HEK293 (cell line): ENCODE measurements around the gene FHL3.
A peak's percentile ranks its signal among the peaks of the same experiment; 100 is the strongest.

Experiments
- KLF8 ChIP-seq: fragments of 450-650 bp; formaldehyde crosslinking; IDR thresholded peaks from 2 replicates; pipeline ENCODE4 v1.5.1; 2016; ENCODE audit warnings: missing biosample characterization, missing genetic modification characterization
- MEIS1 ChIP-seq: sonication (generic); formaldehyde crosslinking; IDR thresholded peaks from 2 replicates; pipeline ENCODE4 v1.8.1; 2022; ENCODE audit warnings: missing genetic modification reagents, mild to moderate bottlenecking, borderline replicate concordance
- PBX3 ChIP-seq: sonication (generic); formaldehyde crosslinking; IDR thresholded peaks from 2 replicates; pipeline ENCODE4 v1.8.1; 2022; ENCODE audit warnings: mild to moderate bottlenecking, moderate library complexity, missing genetic modification reagents
- SP3 ChIP-seq: fragments of 450-650 bp; formaldehyde crosslinking; IDR thresholded peaks from 2 replicates; pipeline ENCODE4 v1.5.1; 2016; ENCODE audit warnings: missing biosample characterization, missing genetic modification characterization
- TRIM28 ChIP-seq: IDR thresholded peaks from 2 replicates; pipeline ENCODE4 v1.6.1; 2011; ENCODE audit warnings: low read length, control low read depth, borderline replicate concordance
- YY2 ChIP-seq: fragments of 450-650 bp; formaldehyde crosslinking; IDR thresholded peaks from 2 replicates; pipeline ENCODE4 v1.5.1; 2016; ENCODE audit warnings: missing biosample characterization, missing genetic modification characterization
- ZBTB20 ChIP-seq: fragments of 450-650 bp; formaldehyde crosslinking; IDR thresholded peaks from 2 replicates; pipeline ENCODE4 v1.5.1; 2016; ENCODE audit warnings: missing biosample characterization, missing genetic modification characterization
- ZNF324 ChIP-seq: fragments of 450-650 bp; formaldehyde crosslinking; IDR thresholded peaks from 2 replicates; pipeline ENCODE4 v1.5.1; 2016; ENCODE audit warnings: missing biosample characterization, missing genetic modification characterization
- ZNF549 ChIP-seq: fragments of 450-650 bp; IDR thresholded peaks from 2 replicates; pipeline ENCODE4 v1.5.1; 2018; ENCODE audit warnings: missing biosample characterization, missing genetic modification characterization, mild to moderate bottlenecking, inconsistent platforms, moderate library complexity
- ZNF600 ChIP-seq: fragments of 450-650 bp; formaldehyde crosslinking; IDR thresholded peaks from 2 replicates; pipeline ENCODE4 v1.5.1; 2016; ENCODE audit warnings: missing biosample characterization, missing genetic modification characterization
- ZNF76 ChIP-seq: fragments of 450-650 bp; formaldehyde crosslinking; IDR thresholded peaks from 2 replicates; pipeline ENCODE4; 2016; ENCODE audit warnings: low read depth, missing biosample characterization, missing genetic modification characterization, borderline replicate concordance
- ZNF785 ChIP-seq: fragments of 450-650 bp; formaldehyde crosslinking; IDR thresholded peaks from 2 replicates; pipeline ENCODE4 v1.5.1; 2016; ENCODE audit warnings: missing biosample characterization, missing genetic modification characterization
- ZNF792 ChIP-seq: fragments of 450-650 bp; formaldehyde crosslinking; IDR thresholded peaks from 2 replicates; pipeline ENCODE4 v1.5.1; 2016; ENCODE audit warnings: missing biosample characterization, missing genetic modification characterization
- ZSCAN16 ChIP-seq: fragments of 450-650 bp; formaldehyde crosslinking; IDR thresholded peaks from 2 replicates; pipeline ENCODE4 v1.5.1; 2016; ENCODE audit warnings: missing biosample characterization, missing genetic modification characterization
- ZSCAN23 ChIP-seq: fragments of 450-650 bp; formaldehyde crosslinking; IDR thresholded peaks from 2 replicates; pipeline ENCODE4 v1.5.1; 2016; ENCODE audit warnings: missing biosample characterization, missing genetic modification characterization
- ZSCAN30 ChIP-seq: fragments of 450-650 bp; IDR thresholded peaks from 2 replicates; pipeline ENCODE4 v1.5.1; 2018; ENCODE audit warnings: missing biosample characterization, mild to moderate bottlenecking, missing genetic modification characterization, moderate library complexity
- ZXDB ChIP-seq: fragments of 450-650 bp; formaldehyde crosslinking; IDR thresholded peaks from 2 replicates; pipeline ENCODE4 v1.5.1; 2016; ENCODE audit warnings: missing biosample characterization, missing genetic modification characterization
- TF ChIP-seq, protein P1 (sequence below): fragments of 450-650 bp; formaldehyde crosslinking; IDR thresholded peaks from 2 replicates; pipeline ENCODE4 v1.5.1; 2016; ENCODE audit warnings: missing biosample characterization, missing genetic modification characterization
- TF ChIP-seq, protein P2 (sequence below): fragments of 450-650 bp; formaldehyde crosslinking; IDR thresholded peaks from 2 replicates; pipeline ENCODE4 v1.5.1; 2016; ENCODE audit warnings: missing biosample characterization, missing genetic modification characterization
- TF ChIP-seq, protein P3 (sequence below): fragments of 450-650 bp; formaldehyde crosslinking; IDR thresholded peaks from 2 replicates; pipeline ENCODE4 v1.5.1; 2016; ENCODE audit warnings: missing biosample characterization, missing genetic modification characterization

Gene FHL3

GRCh38 chr1:38012363-38013226 lies 7.3 kb upstream of the FHL3 start, which contains the start of gene UTP11 (continued):
- peak; percentile 75 for TF ChIP-seq ZSCAN30
- TF ChIP-seq PBX3 (CRISPR knock-in tag) = peak; percentile 89; the same call in 1 of the 2 replicates
- TF ChIP-seq MEIS1 (CRISPR knock-in tag) = no peak
- TF ChIP-seq, protein P1, sequence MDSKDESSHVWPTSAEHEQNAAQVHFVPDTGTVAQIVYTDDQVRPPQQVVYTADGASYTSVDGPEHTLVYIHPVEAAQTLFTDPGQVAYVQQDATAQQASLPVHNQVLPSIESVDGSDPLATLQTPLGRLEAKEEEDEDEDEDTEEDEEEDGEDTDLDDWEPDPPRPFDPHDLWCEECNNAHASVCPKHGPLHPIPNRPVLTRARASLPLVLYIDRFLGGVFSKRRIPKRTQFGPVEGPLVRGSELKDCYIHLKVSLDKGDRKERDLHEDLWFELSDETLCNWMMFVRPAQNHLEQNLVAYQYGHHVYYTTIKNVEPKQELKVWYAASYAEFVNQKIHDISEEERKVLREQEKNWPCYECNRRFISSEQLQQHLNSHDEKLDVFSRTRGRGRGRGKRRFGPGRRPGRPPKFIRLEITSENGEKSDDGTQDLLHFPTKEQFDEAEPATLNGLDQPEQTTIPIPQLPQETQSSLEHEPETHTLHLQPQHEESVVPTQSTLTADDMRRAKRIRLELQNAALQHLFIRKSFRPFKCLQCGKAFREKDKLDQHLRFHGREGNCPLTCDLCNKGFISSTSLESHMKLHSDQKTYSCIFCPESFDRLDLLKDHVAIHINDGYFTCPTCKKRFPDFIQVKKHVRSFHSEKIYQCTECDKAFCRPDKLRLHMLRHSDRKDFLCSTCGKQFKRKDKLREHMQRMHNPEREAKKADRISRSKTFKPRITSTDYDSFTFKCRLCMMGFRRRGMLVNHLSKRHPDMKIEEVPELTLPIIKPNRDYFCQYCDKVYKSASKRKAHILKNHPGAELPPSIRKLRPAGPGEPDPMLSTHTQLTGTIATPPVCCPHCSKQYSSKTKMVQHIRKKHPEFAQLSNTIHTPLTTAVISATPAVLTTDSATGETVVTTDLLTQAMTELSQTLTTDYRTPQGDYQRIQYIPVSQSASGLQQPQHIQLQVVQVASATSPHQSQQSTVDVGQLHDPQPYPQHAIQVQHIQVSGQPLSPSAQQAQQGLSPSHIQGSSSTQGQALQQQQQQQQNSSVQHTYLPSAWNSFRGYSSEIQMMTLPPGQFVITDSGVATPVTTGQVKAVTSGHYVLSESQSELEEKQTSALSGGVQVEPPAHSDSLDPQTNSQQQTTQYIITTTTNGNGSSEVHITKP (tag by site-specific recombination) = peak; percentile 73
- TF ChIP-seq ZNF324 (tag by site-specific recombination) = peak; percentile 14; the same call in 1 of the 2 replicates
- peak; percentile 83 for TF ChIP-seq SP3 (tag by site-specific recombination)
- peak; percentile 76; the same call in 1 of the 2 replicates for TF ChIP-seq TRIM28
- peak; percentile 97 for TF ChIP-seq ZNF76 (tag by site-specific recombination)
- TF ChIP-seq ZNF785 = no peak
- TF ChIP-seq, protein P2, sequence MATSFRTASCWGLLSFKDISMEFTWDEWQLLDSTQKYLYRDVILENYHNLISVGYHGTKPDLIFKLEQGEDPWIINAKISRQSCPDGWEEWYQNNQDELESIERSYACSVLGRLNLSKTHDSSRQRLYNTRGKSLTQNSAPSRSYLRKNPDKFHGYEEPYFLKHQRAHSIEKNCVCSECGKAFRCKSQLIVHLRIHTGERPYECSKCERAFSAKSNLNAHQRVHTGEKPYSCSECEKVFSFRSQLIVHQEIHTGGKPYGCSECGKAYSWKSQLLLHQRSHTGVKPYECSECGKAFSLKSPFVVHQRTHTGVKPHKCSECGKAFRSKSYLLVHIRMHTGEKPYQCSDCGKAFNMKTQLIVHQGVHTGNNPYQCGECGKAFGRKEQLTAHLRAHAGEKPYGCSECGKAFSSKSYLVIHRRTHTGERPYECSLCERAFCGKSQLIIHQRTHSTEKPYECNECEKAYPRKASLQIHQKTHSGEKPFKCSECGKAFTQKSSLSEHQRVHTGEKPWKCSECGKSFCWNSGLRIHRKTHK (tag by site-specific recombination) = no peak
- TF ChIP-seq YY2 = peak; percentile 57; the same call in 1 of the 2 replicates
- peak; percentile 62; the same call in 1 of the 2 replicates for TF ChIP-seq ZNF600
- no peak for TF ChIP-seq ZSCAN16 (tag by site-specific recombination)
- TF ChIP-seq, protein P3, sequence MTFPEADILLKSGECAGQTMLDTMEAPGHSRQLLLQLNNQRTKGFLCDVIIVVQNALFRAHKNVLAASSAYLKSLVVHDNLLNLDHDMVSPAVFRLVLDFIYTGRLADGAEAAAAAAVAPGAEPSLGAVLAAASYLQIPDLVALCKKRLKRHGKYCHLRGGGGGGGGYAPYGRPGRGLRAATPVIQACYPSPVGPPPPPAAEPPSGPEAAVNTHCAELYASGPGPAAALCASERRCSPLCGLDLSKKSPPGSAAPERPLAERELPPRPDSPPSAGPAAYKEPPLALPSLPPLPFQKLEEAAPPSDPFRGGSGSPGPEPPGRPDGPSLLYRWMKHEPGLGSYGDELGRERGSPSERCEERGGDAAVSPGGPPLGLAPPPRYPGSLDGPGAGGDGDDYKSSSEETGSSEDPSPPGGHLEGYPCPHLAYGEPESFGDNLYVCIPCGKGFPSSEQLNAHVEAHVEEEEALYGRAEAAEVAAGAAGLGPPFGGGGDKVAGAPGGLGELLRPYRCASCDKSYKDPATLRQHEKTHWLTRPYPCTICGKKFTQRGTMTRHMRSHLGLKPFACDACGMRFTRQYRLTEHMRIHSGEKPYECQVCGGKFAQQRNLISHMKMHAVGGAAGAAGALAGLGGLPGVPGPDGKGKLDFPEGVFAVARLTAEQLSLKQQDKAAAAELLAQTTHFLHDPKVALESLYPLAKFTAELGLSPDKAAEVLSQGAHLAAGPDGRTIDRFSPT (tag by site-specific recombination) = peak; percentile 98
- no peak for TF ChIP-seq ZNF549 (tag by site-specific recombination)
- no peak for TF ChIP-seq ZSCAN23 (tag by site-specific recombination)
- peak; percentile 83 for TF ChIP-seq ZBTB20 (tag by site-specific recombination)
- no peak for TF ChIP-seq ZNF792
- peak; percentile 51; the same call in 1 of the 2 replicates for TF ChIP-seq KLF8
- TF ChIP-seq ZXDB = peak; percentile 83
